NB4 (cell line): Measurements from ENCODE around the gene HTR3A.

Experiments
- DNase-seq: peaks from one replicate; pipeline ENCODE4 v3.0.0; 2010; ENCODE audit warnings: low read depth
- H3K4me3 ChIP-seq: one replicate; pipeline ENCODE4 v1.5.1; 2011; ENCODE audit warnings: mild to moderate bottlenecking, low read depth, low read length, moderate library complexity
- MYC ChIP-seq: IDR thresholded peaks from 2 replicates; pipeline ENCODE4 v1.6.1; 2011; ENCODE audit warnings: low read depth, low read length
- POLR2A ChIP-seq: IDR thresholded peaks from 2 replicates; pipeline ENCODE4 v1.6.1; 2011; ENCODE audit warnings: mild to moderate bottlenecking; ENCODE audit not compliant: insufficient read length; ENCODE audit errors: extremely low read depth
- TF ChIP-seq, protein P1 (sequence below): IDR thresholded peaks from one replicate; pipeline ENCODE4 v1.5.1; 2012; ENCODE audit warnings: low read depth, low read length
- TF ChIP-seq, protein P2 (sequence below): IDR thresholded peaks from 2 replicates; pipeline ENCODE4 v1.6.1; 2011; ENCODE audit warnings: low read depth, low read length

Gene HTR3A

DNA sequence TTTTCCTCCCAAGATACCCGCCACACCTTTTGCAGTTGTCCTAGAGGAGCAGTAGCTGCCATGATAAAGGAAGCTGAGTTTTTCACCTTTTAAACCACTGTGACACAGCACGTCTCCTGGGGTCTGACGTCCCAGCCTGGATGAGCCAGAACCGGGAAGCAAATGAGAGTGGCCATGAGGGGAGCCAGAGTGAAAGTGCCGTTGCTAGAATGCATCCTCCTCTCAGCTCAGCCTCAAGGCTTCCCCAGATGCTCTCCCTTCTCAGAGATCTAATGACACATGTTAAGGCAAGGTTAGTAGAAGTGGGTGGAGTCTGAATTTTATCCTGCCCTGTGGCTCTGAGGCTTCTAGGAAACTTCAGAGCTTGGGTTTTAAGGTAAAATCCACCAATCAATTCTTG is 23.4 kb upstream of the HTR3A start:
- DNase-seq: no peak
- no peak overlapping the region for H3K4me3 ChIP-seq
- no peak for TF ChIP-seq MYC
- TF ChIP-seq, protein P1, sequence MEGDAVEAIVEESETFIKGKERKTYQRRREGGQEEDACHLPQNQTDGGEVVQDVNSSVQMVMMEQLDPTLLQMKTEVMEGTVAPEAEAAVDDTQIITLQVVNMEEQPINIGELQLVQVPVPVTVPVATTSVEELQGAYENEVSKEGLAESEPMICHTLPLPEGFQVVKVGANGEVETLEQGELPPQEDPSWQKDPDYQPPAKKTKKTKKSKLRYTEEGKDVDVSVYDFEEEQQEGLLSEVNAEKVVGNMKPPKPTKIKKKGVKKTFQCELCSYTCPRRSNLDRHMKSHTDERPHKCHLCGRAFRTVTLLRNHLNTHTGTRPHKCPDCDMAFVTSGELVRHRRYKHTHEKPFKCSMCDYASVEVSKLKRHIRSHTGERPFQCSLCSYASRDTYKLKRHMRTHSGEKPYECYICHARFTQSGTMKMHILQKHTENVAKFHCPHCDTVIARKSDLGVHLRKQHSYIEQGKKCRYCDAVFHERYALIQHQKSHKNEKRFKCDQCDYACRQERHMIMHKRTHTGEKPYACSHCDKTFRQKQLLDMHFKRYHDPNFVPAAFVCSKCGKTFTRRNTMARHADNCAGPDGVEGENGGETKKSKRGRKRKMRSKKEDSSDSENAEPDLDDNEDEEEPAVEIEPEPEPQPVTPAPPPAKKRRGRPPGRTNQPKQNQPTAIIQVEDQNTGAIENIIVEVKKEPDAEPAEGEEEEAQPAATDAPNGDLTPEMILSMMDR: no peak
- TF ChIP-seq POLR2A: no peak
- TF ChIP-seq, protein P2, sequence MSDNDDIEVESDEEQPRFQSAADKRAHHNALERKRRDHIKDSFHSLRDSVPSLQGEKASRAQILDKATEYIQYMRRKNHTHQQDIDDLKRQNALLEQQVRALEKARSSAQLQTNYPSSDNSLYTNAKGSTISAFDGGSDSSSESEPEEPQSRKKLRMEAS: no peak

DNA sequence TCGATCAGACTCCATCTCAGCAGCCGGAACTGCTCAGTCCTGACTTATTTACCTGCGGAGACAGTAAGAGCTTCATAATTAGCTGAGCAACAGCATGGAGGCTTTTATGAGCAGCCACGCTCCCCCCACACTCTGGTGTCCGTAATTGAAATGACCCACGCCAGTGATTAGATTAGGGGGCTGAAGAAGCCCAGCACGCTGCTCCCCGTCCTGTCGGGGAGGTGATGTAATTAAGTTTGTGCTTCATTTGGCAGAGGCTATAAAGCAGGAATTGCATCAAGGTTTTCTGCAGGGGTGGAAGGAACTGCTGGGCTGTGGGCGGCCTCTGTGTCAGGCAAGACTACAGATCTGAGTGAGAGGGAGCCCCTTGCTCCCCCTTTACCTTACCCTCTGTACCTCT is 22.8 kb upstream of the HTR3A start:
- DNase-seq: peak; percentile 49
- TF ChIP-seq, protein P2: no peak
- no peak overlapping the region for H3K4me3 ChIP-seq

DNA sequence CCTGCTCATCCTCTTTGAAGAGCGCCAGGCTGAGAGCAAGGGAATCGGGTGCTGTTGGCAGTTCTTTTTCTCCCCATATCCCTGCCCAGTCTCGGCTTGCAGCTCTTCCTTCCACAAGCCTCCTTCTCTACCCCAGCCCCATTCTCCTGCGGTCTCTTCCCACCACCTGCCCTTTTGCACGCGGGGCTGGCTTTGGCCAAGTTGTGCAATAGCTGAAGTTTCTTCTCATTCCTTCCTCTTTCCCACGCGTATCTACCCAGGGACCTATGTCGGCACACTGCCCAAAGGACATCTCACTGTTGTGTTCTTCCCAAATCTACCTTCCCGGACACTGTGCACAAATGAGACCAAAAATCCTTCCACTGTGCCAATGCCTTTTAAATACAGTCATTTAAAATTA is 22.3 kb upstream of the HTR3A start:
- TF ChIP-seq, protein P2: peak; percentile 58
- TF ChIP-seq MYC (peak; percentile 43; the same call in 1 of the 2 replicates), POLR2A (no peak)
- TF ChIP-seq, protein P1: no peak
- H3K4me3 ChIP-seq: no peak overlapping the region
- peak; percentile 82 for DNase-seq

DNA sequence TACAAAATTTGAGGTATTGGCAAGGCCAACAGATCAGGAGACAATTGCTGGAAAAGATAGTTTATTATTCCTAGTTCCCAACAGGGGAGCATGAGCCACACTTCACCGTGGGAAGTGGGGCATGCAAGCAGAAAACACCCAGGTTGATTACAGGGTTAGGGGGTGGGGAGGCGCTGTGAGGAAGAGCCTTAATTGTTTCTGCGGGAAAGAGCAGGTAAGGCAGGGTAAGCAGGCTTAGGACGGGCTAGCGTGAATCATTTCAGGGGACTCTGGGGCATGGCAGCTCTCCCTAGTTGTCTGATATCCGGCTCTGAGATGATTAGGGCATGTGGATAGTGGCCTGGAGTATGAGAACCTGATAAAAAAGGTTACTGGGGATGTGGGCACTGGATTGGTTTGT is 20.7 kb upstream of the HTR3A start:
- H3K4me3 ChIP-seq: no peak overlapping the region
- TF ChIP-seq, protein P1: no peak
- TF ChIP-seq, protein P2: no peak
- no peak for TF ChIP-seq POLR2A
- no peak for TF ChIP-seq MYC
- DNase-seq: no peak

DNA sequence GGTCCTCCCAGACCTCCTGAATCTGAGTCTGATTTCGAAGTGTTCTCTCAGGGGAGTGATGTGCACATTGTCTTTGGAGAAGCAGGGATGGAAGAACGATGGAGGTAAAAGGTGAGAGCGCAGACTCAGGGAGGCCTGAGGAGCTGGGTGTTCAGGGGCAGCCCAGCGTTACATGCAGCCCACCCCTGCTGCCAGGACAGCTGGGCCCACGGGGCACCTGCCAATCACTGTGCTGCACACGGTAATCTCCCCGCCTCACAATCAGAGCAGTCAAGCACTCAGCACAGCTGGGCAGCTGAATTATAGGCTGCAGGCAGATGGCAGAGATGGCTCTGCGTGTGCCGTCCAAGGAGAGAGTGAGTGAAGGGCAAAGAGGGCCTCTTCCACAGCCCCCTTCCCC is 17.9 kb upstream of the HTR3A start:
- TF ChIP-seq, protein P1: no peak
- TF ChIP-seq POLR2A: no peak
- TF ChIP-seq MYC: no peak
- TF ChIP-seq, protein P2: no peak
- DNase-seq: no peak
- no peak overlapping the region for H3K4me3 ChIP-seq

DNA sequence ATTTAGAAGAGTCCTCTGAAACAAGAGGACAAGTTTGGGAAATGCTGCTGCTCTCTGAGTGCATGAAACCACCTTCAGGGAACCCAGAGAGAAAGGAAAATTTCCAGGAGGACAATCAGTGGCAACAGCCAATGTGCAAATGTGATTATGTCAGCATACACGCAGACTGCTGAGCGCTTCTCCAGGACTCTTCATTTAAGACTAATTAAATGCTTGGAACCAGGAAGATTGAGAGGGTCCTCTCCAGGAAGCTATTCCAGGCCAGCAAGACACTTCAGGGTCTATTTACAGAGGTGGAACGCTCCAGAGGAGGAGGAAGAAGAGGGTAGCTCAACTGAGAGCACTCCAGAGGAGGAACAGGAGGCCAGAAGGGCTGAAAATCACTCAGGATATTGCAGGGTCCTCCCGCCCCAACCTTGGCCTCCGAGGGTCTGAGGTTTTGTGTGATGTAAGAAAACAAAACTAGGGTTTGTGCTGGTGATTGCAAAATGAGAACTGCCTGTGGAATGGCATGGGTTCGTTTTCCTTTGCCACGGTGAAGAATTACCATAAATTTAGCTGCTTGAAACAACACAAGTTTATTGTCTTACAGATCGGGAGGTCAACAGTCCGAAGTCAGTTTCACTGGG is 14.1 kb upstream of the HTR3A start:
- H3K4me3 ChIP-seq: no peak overlapping the region
- DNase-seq: peak; percentile 65
- TF ChIP-seq, protein P2: no peak
- TF ChIP-seq POLR2A: no peak
- TF ChIP-seq, protein P1: no peak
- no peak for TF ChIP-seq MYC
